Dedifferentiated amniotic fluid mesenchymal stem cell (primary cell): ENCODE data around the gene LRRC32.
A peak's percentile ranks its signal among the peaks of the same experiment; 100 is the strongest.

ENCODE experiments used
- DNase-seq: peaks from one replicate; pipeline ENCODE4 v3.0.0-alpha.2; 2016; ENCODE audit errors: extremely low spot score

The LRRC32 gene

GRCh38 chr11:76680518-76681425 is 10.2 kb upstream of the LRRC32 start:
- peak; percentile 67 for DNase-seq

- no peak for DNase-seq
Measured at GRCh38 chr11:76678321-76678720, 7.8 kb upstream of the LRRC32 start.

DNA sequence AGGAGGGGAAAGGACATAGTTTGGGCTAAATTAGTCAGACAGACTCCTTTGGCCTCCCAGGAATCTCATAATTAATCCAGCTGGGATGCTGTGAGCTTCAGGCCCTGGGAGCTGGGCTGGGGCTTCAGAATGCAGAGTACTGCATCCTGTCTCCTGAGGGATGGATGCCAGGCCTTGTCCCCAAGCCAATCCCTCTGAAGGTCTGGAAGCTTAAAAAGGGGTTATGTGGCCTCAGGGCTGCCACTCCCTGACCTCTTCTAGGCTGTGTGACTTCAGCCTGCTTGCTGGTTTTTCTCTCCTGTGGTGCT is 6.9 kb upstream of the LRRC32 start:
- no peak for DNase-seq

DNA sequence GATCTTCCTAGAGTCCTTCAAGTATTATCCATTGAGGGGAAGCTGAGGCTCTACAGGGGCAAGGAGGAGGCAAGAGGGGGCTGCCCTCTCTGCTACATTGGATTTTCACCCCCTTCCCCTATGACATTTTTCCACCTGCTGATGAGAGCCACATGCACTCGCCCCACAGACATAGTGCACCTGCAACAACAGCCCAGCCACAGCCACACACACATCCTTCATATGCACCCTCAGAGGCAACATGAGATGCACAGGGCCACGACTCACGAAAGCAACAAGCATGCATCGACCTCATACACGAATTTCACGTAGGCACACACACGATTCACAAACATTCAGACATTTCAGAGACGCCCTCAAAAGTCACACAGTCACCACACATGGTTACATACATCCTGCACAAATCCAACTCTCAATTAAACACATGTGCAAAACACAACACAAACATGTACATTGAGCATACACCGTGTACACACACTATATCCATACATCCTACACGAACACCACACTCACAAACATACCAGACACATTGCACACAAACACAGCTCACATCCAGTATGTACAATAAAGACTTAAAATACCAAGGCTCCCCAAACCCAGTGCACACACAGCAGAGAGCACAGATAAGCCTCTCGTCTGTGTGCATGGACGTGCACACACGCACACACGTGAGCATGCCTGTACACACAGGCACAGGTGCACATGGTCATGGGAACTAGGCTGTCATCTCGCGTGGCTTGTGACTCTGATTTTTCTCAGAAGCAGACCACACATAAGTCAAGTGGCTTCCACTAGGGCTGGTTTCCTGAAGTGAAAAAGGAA is 6.3 kb upstream of the LRRC32 start:
- no peak for DNase-seq

DNA sequence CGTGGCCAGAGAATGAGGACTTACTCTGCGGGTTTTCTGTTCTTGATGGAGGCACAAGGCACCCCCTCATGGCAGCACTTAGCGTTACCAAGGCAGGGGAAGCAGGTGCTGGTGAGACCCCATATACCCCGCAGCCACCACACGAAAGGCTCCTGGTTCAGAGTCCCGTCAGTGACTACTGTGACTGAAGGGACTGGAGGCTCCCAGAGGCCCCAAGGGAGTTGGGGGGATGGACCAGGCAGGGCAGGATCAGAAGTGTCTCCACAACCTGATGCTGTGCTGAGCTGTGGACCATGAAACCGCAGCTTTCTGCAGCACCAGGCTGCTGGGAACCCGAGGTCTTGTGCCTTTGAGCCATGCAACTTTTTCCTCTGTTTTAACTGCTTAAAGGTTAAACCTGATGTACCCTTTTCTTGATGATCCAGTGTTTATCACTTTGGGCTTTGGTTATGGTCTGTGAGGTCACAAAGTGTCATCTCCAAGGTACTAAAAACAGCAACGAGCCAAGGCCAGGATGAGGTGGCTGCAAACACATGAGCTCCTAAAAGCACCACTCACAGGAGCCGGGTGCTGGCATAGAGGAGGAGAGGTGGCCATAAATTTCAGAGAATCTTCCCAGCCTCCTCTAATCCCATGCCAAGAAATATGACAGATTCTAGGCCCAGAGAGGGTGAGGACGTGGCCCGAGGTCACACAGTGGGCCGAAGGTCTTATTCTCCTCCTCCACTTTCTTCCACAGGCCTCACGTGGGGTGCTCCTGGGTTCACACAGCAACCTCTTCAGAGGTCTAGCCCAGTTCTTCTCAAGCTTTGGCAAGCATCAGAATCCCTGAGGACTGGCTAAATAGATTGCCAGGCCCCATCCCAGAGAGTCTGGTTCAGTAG is 4.2 kb upstream of the LRRC32 start:
- DNase-seq = no peak

DNA sequence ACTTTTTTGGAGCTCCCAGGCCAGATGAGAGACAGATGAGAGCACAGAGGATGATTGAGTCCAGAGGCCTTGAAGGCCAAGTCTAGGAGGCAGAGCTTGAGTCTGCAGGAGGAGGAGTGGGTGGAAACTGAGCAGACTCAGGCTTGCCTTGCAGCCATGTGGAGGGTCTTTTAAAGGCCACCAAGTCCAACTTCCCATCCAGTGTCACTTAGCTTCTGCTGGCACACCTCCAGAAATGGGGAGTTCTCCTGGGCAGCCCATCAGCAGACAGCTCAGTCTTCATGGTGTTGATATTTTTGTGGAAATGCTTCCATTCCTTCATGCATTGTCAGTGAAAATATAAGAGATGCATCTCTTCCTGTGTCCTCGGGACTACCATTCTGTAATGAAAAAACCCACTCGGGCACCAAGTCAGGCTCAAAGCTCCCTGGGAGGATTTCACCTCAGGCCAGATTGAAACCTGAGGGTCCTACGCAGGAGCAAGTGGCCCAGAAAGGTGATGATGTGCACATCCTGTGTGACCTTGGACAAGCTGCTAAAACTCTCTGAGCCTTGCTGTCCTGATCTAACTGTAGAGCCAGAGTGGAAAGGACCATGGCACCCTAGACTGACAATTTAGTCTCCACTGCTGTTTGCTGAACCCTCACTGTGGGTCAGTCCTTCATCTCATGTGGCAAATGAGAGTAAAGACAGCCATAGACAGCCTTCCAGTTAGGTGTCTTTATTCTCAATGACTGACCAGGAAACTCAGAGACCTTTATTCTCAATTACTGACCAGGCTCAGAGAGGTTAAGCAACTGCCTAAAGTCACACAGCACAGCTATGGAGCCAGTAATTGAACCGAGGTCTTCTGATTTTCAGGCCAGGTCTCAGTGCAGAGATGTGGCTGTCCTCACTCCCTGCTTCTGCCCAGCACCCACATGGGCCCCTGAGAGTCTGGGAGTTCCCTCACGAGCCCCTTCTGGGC is 2.9 kb upstream of the LRRC32 start:
- no peak for DNase-seq

GRCh38 chr11:76672431-76673175 is 2.1 kb upstream of the LRRC32 start:
- DNase-seq = no peak

- DNase-seq = no peak
Measured at GRCh38 chr11:76671626-76672309, 1.2 kb upstream of the LRRC32 start.

- DNase-seq = no peak
Measured at GRCh38 chr11:76671237-76671592, 668 bp upstream of the LRRC32 start.

GRCh38 chr11:76669901-76670484 is 554 bp downstream of the LRRC32 start:
- peak; percentile 64 for DNase-seq

DNA sequence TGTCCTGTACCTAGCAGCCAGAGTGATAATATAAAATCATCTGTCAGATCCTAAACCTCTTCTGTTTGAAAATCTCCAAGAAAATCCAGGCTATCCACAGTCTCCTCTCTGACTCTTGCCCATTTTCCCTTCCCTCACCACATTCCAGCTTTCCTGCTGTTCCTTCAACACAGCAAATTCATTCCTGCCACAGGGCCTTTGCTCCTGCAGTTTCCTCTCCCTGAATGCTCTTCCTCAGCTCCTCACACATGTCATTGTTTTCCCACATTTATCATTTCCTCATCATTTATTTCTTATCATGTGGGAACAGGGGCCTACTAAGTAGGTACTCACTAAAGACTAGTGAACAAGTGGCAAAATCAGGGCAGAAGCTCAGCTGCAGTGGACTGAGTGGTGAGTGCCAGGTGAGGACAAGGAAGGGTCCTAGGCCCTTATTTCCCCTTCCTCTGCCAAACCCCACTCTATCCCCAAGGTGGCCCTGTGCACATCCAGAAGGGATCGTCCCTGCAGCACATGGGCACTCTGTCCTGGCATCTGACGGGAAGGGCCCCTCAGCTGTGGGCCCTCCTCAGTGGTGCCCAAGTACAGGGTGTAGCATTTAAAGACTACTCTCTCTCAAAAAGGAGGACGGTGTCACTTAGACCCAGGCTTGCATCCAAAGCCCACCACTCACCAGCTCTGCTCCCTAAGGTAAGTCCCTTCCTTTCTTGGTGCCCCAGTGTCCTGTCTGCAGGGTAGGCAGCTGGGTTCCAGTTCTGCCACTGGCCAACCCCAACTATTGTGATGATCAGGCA is 2.0 kb downstream of the LRRC32 start:
- no peak for DNase-seq

DNA sequence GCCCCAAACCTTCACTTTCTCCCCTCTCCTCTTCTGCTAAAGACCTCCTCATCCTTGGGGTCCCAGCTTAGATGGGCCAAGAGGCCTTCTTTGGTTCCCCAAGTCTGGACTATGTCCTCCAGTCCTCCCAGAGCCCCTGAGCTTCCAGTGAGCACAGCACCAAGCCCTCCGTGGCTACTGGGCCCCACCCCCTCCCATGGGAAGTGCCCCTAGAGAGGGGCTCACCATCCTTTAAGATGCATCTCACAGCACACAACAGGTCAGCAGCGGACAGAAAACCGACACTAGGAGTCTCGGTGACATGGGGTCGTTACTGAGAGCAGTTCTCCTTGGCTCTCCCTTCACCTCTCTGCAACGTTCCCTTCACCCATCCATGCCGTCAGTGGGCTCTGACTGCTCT is 2.7 kb downstream of the LRRC32 start:
- no peak for DNase-seq

DNA sequence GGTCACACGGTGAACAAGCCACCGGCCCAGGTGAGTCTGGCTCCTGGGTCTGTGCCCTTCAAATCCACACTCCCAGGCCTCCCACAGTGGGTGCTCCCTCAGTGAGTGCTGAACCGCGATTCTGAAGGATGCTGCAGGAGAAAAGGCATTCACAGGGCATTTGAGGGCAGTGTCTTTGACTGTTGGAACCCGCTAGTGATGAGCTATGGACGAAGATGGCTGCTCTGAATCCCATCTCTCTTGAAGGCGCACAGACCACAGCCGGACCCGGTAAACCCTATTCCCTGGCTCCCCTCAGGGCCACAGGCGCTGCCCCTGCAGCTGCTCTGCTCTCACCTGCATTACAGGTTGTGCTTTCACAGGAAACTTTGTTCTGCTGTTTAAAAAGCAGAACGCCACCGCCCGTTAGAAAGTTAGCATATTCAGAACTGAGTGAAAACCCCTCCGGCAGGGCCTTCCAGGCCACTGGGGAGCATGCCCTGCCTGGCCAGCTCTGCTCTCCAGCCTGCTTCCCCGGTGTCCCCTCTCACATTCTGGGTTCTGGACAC is 3.2 kb downstream of the LRRC32 start:
- no peak for DNase-seq

- DNase-seq = no peak
Measured at GRCh38 chr11:76666830-76667229, 3.7 kb downstream of the LRRC32 start.

GRCh38 chr11:76666408-76666807 is 4.1 kb downstream of the LRRC32 start:
- no peak for DNase-seq

DNA sequence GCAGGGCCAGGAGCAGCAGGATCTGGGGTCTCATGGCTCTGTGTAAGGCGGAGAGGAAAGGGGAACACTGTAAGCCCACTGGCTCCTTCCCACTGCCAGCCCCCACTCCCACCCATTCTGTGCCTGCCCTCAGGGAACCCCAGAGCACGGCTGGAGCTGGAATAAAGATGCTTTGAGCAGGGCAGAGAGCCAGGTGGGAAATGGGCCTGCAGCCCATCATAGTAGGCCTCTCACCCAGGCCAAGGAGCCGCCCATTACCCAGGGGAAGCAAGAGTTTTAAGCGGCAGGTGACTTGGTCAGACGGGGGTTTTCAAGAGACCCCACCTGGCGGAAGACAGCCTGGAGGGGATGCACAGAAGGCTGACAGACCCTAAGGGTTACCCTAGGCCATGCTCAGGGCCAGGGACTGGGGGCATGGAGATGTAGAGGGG is 4.6 kb downstream of the LRRC32 start:
- no peak for DNase-seq

DNA sequence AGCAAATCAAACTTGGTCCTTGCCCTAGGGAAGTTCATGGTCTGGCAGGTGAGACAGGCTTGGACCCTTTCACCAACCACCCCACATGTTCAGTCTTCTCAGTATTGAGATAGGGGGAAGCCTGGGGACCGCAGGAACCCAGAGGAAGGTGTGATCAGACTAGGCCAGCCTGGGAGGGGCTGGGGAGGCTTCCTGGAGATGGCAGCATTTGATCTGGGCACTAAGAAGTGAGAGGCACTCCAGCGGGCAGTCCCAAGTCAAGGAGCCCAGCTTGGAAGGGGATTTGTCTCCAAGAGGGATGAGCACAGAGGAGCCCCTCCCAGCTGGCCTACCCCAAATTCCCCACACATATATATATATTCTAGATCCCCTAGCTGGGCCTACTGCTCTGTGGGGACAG is 5.4 kb downstream of the LRRC32 start:
- DNase-seq = no peak

- DNase-seq = no peak
Measured at GRCh38 chr11:76664578-76665061, 5.9 kb downstream of the LRRC32 start.
